Liver (tissue), 9 donors: ENCODE measurements around the gene PLXNA3. TPM values are rescaled to one million over a fixed set of nuclear protein-coding genes. Genes with fewer than 3 reads are reported as not detected.
A peak's percentile ranks its signal among the peaks of the same experiment; 100 is the strongest.

Experiments used
- DNase-seq: peaks from one replicate; pipeline ENCODE4 v3.0.0-alpha.2; 2017; ENCODE audit warnings: low spot score
- H3K27ac ChIP-seq, 2 donors: one replicate each; pipeline ENCODE4 v1.7.0; 2013; ENCODE audit warnings: inconsistent platforms in 2 of 2, low read length in 2 of 2, control low read depth in 1 of 2, low read depth in 1 of 2, mild to moderate bottlenecking in 1 of 2
- H3K27me3 ChIP-seq, 4 donors: one replicate each; pipeline versions ENCODE4 v1.6.1 to v1.7.0; 2013; ENCODE audit warnings: low read length in 3 of 4, inconsistent platforms in 1 of 4, mild to moderate bottlenecking in 1 of 4, moderate library complexity in 1 of 4; ENCODE audit not compliant: control insufficient read depth in 4 of 4, insufficient read depth in 4 of 4
- H3K36me3 ChIP-seq, 4 donors: one replicate each; pipeline versions ENCODE4 v1.6.1 to v1.7.0; 2013; ENCODE audit warnings: low read length in 3 of 4, mild to moderate bottlenecking in 3 of 4, low read depth in 1 of 4, moderate library complexity in 1 of 4; ENCODE audit not compliant: control insufficient read depth in 4 of 4, insufficient read depth in 3 of 4
- H3K4me1 ChIP-seq, 4 donors: one replicate each; pipeline versions ENCODE4 v1.6.1 to v1.7.0; 2013; ENCODE audit warnings: low read length in 3 of 4, mild to moderate bottlenecking in 3 of 4, moderate library complexity in 1 of 4; ENCODE audit not compliant: control insufficient read depth in 4 of 4, insufficient read depth in 4 of 4
- H3K4me3 ChIP-seq, 3 donors: one replicate each; pipeline versions ENCODE4 v1.6.1 to v1.7.0; 2013; ENCODE audit warnings: low read length in 3 of 3, control low read depth in 1 of 3, low read depth in 1 of 3, mild to moderate bottlenecking in 1 of 3
- H3K9ac ChIP-seq, 2 donors: one replicate each; pipeline ENCODE4 v1.7.0; 2013; ENCODE audit warnings: low read length in 2 of 2, mild to moderate bottlenecking in 2 of 2, moderate library complexity in 2 of 2, control low read depth in 1 of 2, low read depth in 1 of 2
- H3K9me3 ChIP-seq, 4 donors: one replicate each; pipeline versions ENCODE4 v1.6.1 to v1.7.0; 2013; ENCODE audit warnings: low read length in 3 of 4; ENCODE audit not compliant: control insufficient read depth in 4 of 4
- CTCF ChIP-seq: fragments of 150-350 bp; IDR thresholded peaks from 2 replicates; pipeline ENCODE4 v1.5.1; 2017; ENCODE audit warnings: improper control_type of control experiment, low read depth, low read length; ENCODE audit not compliant: missing input control
- EGR1 ChIP-seq, 2 donors: IDR thresholded peaks; 2 replicates each; pipeline ENCODE4 v1.6.1; 2016 to 2018; ENCODE audit warnings: antibody characterized with exemption in 2 of 2, low read depth in 2 of 2
- FOXA1 ChIP-seq: IDR thresholded peaks from 2 replicates; pipeline ENCODE4 v1.6.1; 2016; ENCODE audit warnings: antibody characterized with exemption
- FOXA2 ChIP-seq: IDR thresholded peaks from 2 replicates; pipeline ENCODE4 v1.6.1; 2016; ENCODE audit warnings: antibody characterized with exemption
- GABPA ChIP-seq, 2 donors: IDR thresholded peaks in 1 of 2; conservative IDR thresholded peaks in 1 of 2; 2 replicates each; pipeline ENCODE4 v1.6.1; 2016; ENCODE audit warnings: antibody characterized with exemption in 2 of 2, mild to moderate bottlenecking in 1 of 2, moderate library complexity in 1 of 2
- JUND ChIP-seq, 2 donors: IDR thresholded peaks; 2 replicates each; pipeline ENCODE4 v1.6.1; 2016; ENCODE audit warnings: antibody characterized with exemption in 2 of 2
- NR2F2 ChIP-seq: IDR thresholded peaks from 2 replicates; pipeline ENCODE4 v1.6.1; 2016; ENCODE audit warnings: antibody characterized with exemption
- RAD21 ChIP-seq, 2 donors: IDR thresholded peaks; 2 replicates each; pipeline ENCODE4 v1.6.1; 2016; ENCODE audit warnings: antibody characterized with exemption in 2 of 2, mild to moderate bottlenecking in 2 of 2
- REST ChIP-seq: IDR thresholded peaks from 2 replicates; pipeline ENCODE4 v1.6.1; 2016; ENCODE audit warnings: antibody characterized with exemption, mild to moderate bottlenecking
- RXRA ChIP-seq, 2 donors: IDR thresholded peaks; 2 replicates each; pipeline ENCODE4 v1.6.1; 2017 to 2018; ENCODE audit warnings: antibody characterized with exemption in 2 of 2, mild to moderate bottlenecking in 1 of 2
- SP1 ChIP-seq: IDR thresholded peaks from 2 replicates; pipeline ENCODE4 v1.6.1; 2018; ENCODE audit warnings: antibody characterized with exemption, mild to moderate bottlenecking
- TAF1 ChIP-seq: conservative IDR thresholded peaks from 2 replicates; pipeline ENCODE4 v1.6.1; 2016; ENCODE audit warnings: antibody characterized with exemption, mild to moderate bottlenecking
- ZBTB33 ChIP-seq: IDR thresholded peaks from 2 replicates; pipeline ENCODE4 v1.6.1; 2016; ENCODE audit warnings: antibody characterized with exemption
- WGBS: extraction: QIAGEN DNeasy Blood & Tissue Kit; methylation state at CpG from one replicate; pipeline ENCODE4 v1.1.7; 2013; 5-methylcytosine and 5-hydroxymethylcytosine counted together
- polyA plus RNA-seq, 2 donors: library from polyadenylated mRNA; stranded (reverse) in 1 of 2; unstranded in 1 of 2; fragments of 200-250 nt in 1 of 2; fragments of >200 nt in 1 of 2; fragmentation: Nextera tagmentation in 1 of 2; extraction: Ambion mirVana in 1 of 2; gene quantifications; one replicate each; pipeline versions ENCODE4 v1.2.1 to v1.2.3, GENCODE V29; 2013 to 2015
- total RNA-seq, 2 donors: library from RNA; depleted of rRNA; stranded (reverse); fragments of >200 nt; gene quantifications; one replicate each; pipeline ENCODE4 v1.2.3, GENCODE V29; 2014
- TF ChIP-seq, protein P1 (sequence below): IDR thresholded peaks from 2 replicates; pipeline ENCODE4 v1.6.1; 2016; ENCODE audit warnings: antibody characterized with exemption
- donor health status: healthy.
- donor health status: healthy.
- donor health status: healthy.
- donor health status: healthy.
- donor health status: healthy.

Gene PLXNA3
- total and polyA plus RNA-seq, 4 donors, result 1.1 to 1.7 (median 1.5) TPM

DNA sequence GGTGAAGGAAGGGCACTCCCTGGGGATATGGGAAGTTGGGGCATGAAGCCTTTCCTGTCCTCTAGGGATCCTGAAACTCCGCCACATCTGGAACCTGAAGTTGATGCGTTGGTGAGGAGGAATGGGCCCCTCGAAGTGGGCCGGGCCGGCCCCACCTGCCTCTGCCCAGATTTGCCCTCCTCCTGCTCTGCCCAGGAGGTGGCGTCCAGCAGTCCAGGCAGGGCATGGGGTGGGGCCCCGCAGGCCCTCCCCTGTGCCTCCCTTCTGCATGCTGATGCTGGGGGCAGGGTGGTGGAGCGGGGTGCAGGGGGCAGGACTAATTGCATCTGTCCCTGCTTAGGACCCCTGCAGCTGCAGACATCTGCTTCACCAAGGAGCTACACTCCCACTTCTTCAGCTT lies 44.9 kb upstream of the PLXNA3 start:
- Histone ChIP-seq H3K4me1 (peaks cover 2 to 11% (median 7%) of the 10 kb centered on the region in 4 donors), H3K27ac (peak overlapping the region in 1 of 2 donors; percentile 4)

DNA sequence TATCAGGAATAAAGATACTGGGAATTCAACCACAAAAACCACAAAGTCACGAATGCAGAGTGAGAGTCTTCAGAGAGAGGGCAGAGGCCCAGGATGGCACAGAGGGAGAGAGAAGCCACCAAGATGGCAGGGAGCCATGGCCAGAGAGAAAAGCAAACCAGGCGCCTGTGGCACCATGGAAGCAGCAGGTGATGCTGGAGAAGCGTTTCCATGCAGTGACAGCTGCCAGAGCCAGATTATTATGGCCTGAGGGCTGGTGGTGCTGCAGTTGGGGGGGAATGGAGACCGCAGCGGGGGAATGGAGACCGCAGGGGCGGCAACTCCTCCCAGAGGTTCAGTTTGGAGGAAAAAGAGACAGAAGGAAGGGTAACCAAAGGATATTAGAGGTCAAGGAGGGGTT lies 40.9 kb upstream of the PLXNA3 start:
- Histone ChIP-seq H3K9me3 (no peaks in the 10 kb centered on the region), H3K4me1 (peaks cover 2 to 9% (median 5%) of the 10 kb centered on the region in 4 donors), H3K27me3 (no peaks in the 10 kb centered on the region), H3K9ac (no peak overlapping the region), H3K36me3 (no peaks in the 10 kb centered on the region), H3K27ac (no peak overlapping the region), H3K4me3 (no peak overlapping the region)
- 90% methylated on average over 7 of the region's 7 CpGs for WGBS
- no peak for DNase-seq
- TF ChIP-seq SP1 (no peak), REST (no peak), ZBTB33 (no peak)

More for the DNA sequence above, 44.9 kb upstream of the PLXNA3 start:
- Histone ChIP-seq H3K36me3 (peaks cover 0 to 2% (median 0%) of the 10 kb centered on the region in 4 donors), H3K4me3 (no peak overlapping the region), H3K9ac (no peak overlapping the region), H3K9me3 (no peaks in the 10 kb centered on the region), H3K27me3 (no peaks in the 10 kb centered on the region)
- WGBS, result 73% methylated on average over 8 of the region's 8 CpGs
- DNase-seq, result no peak
- no peak for TF ChIP-seq NR2F2

DNA sequence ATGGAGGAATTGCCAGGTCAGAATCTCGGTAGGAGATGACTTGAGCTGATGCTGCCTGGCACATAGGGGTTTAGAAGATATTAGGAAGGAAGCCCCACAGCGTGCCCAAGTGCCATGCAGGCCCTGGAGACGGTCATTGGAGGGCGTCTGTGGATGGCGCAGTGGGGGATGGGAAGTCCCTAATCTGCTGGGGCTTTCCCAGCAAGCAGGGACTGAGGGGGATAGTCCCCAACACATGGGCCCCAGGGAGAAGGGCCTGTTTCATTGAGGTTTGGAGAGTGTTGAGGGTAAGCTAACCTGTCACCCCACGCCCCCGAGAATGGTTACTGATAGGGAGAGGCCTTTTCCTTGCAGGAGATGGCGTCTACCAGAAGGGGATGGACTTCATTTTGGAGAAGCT lies 38.9 kb upstream of the PLXNA3 start:
- 97% methylated on average over 8 of the region's 8 CpGs for WGBS
- Histone ChIP-seq H3K27ac (no peak overlapping the region), H3K4me3 (no peak overlapping the region), H3K27me3 (no peaks in the 10 kb centered on the region), H3K9ac (no peak overlapping the region), H3K9me3 (no peaks in the 10 kb centered on the region), H3K4me1 (no peaks in the 10 kb centered on the region), H3K36me3 (no peaks in the 10 kb centered on the region)
- no peak for DNase-seq
- TF ChIP-seq FOXA2, result no peak
- TF ChIP-seq, protein P1, sequence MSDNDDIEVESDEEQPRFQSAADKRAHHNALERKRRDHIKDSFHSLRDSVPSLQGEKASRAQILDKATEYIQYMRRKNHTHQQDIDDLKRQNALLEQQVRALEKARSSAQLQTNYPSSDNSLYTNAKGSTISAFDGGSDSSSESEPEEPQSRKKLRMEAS, result no peak
- TF ChIP-seq SP1, result no peak
- no peak for TF ChIP-seq REST
- TF ChIP-seq GABPA (IDR thresholded peaks at IDR 0.05 in 1 of 2, conservative IDR thresholded peaks at IDR 0.05 in 1 of 2), result no peak
- no peak for TF ChIP-seq TAF1
- TF ChIP-seq RXRA (IDR thresholded peaks at IDR 0.05), result no peak
- TF ChIP-seq RAD21 (IDR thresholded peaks at IDR 0.05), result no peak
- no peak for TF ChIP-seq ZBTB33
- no peak for TF ChIP-seq FOXA1
- no peak for TF ChIP-seq NR2F2
- no peak for TF ChIP-seq JUND (IDR thresholded peaks at IDR 0.05)
- no peak for TF ChIP-seq EGR1 (IDR thresholded peaks at IDR 0.05; ENCODE audit: low read depth in 2 of 2)
- TF ChIP-seq CTCF, result no peak
